HepG2 (cell line): ENCODE measurements around the gene BICRA. TPM values are rescaled to one million over a fixed set of nuclear protein-coding genes. Genes with fewer than 3 reads are reported as not detected.

Source experiments
- ATF7-NPFF ChIP-seq: sonication (generic); formaldehyde crosslinking; IDR thresholded peaks from 2 replicates; pipeline ENCODE4 v1.8.1; 2023; ENCODE audit warnings: mild to moderate bottlenecking, low read depth, missing genetic modification reagents, moderate library complexity
- CHD4 ChIP-seq: fragments of 200-600 bp; sonication (generic); IDR thresholded peaks from 2 replicates; pipeline ENCODE4 v1.7.0; 2017; ENCODE audit warnings: mild to moderate bottlenecking, low read length, borderline replicate concordance
- FOXM1 ChIP-seq: sonication (generic); formaldehyde crosslinking; IDR thresholded peaks from 2 replicates; pipeline ENCODE4 v1.5.0; 2020; ENCODE audit warnings: missing genetic modification reagents
- HNRNPH1 ChIP-seq: fragments of 200-400 bp; formaldehyde crosslinking; optimal IDR thresholded peaks from 2 replicates; pipeline ENCODE3; 2017; ENCODE audit warnings: mild to moderate bottlenecking, low read depth, low read length
- HNRNPK ChIP-seq: fragments of 200-400 bp; formaldehyde crosslinking; IDR thresholded peaks from 2 replicates; pipeline ENCODE4 v1.6.1; 2018; ENCODE audit warnings: low read length, low read depth, moderate library complexity, mild to moderate bottlenecking; ENCODE audit not compliant: poor library complexity, severe bottlenecking
- JARID2 ChIP-seq: sonication (generic); formaldehyde crosslinking; IDR thresholded peaks from 2 replicates; pipeline ENCODE4 v1.8.1; 2023; ENCODE audit warnings: missing genetic modification reagents, inconsistent platforms; ENCODE audit not compliant: insufficient replicate concordance
- NR2C2 ChIP-seq: sonication (generic); formaldehyde crosslinking; IDR thresholded peaks from 2 replicates; pipeline ENCODE4 v1.4.0; 2020; ENCODE audit warnings: missing genetic modification reagents, mild to moderate bottlenecking, moderate library complexity, borderline replicate concordance
- NR2F2 ChIP-seq: IDR thresholded peaks from 2 replicates; pipeline ENCODE4 v1.6.1; 2012; ENCODE audit warnings: low read depth, inconsistent platforms, borderline replicate concordance
- PHF20 ChIP-seq: sonication (generic); formaldehyde crosslinking; IDR thresholded peaks from 2 replicates; pipeline ENCODE4 v1.5.0; 2020; ENCODE audit warnings: mild to moderate bottlenecking, missing genetic modification reagents
- RNF2 ChIP-seq: fragments of 450-650 bp; conservative IDR thresholded peaks from 2 replicates; pipeline ENCODE4 v1.6.1; 2016; ENCODE audit warnings: low read depth
- SIX4 ChIP-seq: sonication (generic); formaldehyde crosslinking; IDR thresholded peaks from 2 replicates; pipeline ENCODE4 v1.4.0; 2020; ENCODE audit warnings: missing genetic modification reagents
- SRY ChIP-seq: sonication (generic); formaldehyde crosslinking; IDR thresholded peaks from 2 replicates; pipeline ENCODE4 v1.8.0; 2022; ENCODE audit warnings: mild to moderate bottlenecking, missing genetic modification reagents
- ZNF510 ChIP-seq: sonication (generic); formaldehyde crosslinking; IDR thresholded peaks from 2 replicates; pipeline ENCODE4 v1.4.0; 2020; ENCODE audit warnings: low read depth, mild to moderate bottlenecking, missing genetic modification reagents
- ZNF614 ChIP-seq: IDR thresholded peaks from 2 replicates; pipeline ENCODE4 v1.6.1; 2018; ENCODE audit warnings: missing biosample characterization, missing genetic modification reagents, inconsistent platforms, borderline replicate concordance
- ZNF850 ChIP-seq: sonication (generic); formaldehyde crosslinking; conservative IDR thresholded peaks from 2 replicates; pipeline ENCODE4 v1.9.0; 2021; ENCODE audit warnings: mild to moderate bottlenecking, missing genetic modification reagents
- polyA plus RNA-seq, 8 experiments: library from polyadenylated mRNA; depleted of rRNA in 3 of 8; stranded (reverse) in 7 of 8; unstranded in 1 of 8; fragments of >200 nt; fragmentation: Illumina TruSeq in 4 of 8; extraction: Trizol in 4 of 8; gene quantifications; 2 replicates each; pipeline versions ENCODE4 v1.2.1 to v1.2.3, GENCODE V29; 2011 to 2016; ENCODE audit warnings: low read depth in 4 of 8, missing spikeins in 1 of 8, mixed read lengths in 1 of 8; ENCODE audit not compliant: insufficient read depth in 1 of 8
- total RNA-seq, 5 experiments: library from RNA; depleted of rRNA; stranded (reverse); fragments of >200 nt; fragmentation: Illumina TruSeq; extraction: Trizol; gene quantifications; 2 replicates each; pipeline ENCODE4 v1.2.3, GENCODE V29; 2016; ENCODE audit warnings: low read depth in 1 of 5
- TF ChIP-seq, protein P1 (sequence below): sonication (generic); formaldehyde crosslinking; IDR thresholded peaks from 2 replicates; pipeline ENCODE4 v1.9.0; 2021; ENCODE audit warnings: missing genetic modification reagents, borderline replicate concordance
- TF ChIP-seq, protein P2 (sequence below): sonication (generic); formaldehyde crosslinking; IDR thresholded peaks from 2 replicates; pipeline ENCODE4 v1.5.0; 2020; ENCODE audit warnings: mild to moderate bottlenecking, missing genetic modification reagents
- TF ChIP-seq, protein P3 (sequence below): sonication (generic); formaldehyde crosslinking; conservative IDR thresholded peaks from 2 replicates; pipeline ENCODE4 v1.8.0; 2022; ENCODE audit warnings: mild to moderate bottlenecking, moderate library complexity, missing genetic modification reagents
- TF ChIP-seq, protein P4 (sequence below): sonication (generic); formaldehyde crosslinking; IDR thresholded peaks from 2 replicates; pipeline ENCODE4 v1.4.0; 2020; ENCODE audit warnings: low read depth, mild to moderate bottlenecking, missing genetic modification reagents
- TF ChIP-seq, protein P5 (sequence below): sonication (generic); formaldehyde crosslinking; conservative IDR thresholded peaks from 2 replicates; pipeline ENCODE4 v1.4.0; 2020; ENCODE audit warnings: missing genetic modification reagents
- TF ChIP-seq, protein P6 (sequence below): sonication (generic); formaldehyde crosslinking; IDR thresholded peaks from 2 replicates; pipeline ENCODE4 v1.4.0; 2020; ENCODE audit warnings: missing genetic modification reagents

BICRA gene
- total and polyA plus RNA-seq, 2 of the 13 experiments (the other 11 are each of a cell fraction or from before 2014, with no cell fraction given): 0.55 to 0.71 TPM

DNA sequence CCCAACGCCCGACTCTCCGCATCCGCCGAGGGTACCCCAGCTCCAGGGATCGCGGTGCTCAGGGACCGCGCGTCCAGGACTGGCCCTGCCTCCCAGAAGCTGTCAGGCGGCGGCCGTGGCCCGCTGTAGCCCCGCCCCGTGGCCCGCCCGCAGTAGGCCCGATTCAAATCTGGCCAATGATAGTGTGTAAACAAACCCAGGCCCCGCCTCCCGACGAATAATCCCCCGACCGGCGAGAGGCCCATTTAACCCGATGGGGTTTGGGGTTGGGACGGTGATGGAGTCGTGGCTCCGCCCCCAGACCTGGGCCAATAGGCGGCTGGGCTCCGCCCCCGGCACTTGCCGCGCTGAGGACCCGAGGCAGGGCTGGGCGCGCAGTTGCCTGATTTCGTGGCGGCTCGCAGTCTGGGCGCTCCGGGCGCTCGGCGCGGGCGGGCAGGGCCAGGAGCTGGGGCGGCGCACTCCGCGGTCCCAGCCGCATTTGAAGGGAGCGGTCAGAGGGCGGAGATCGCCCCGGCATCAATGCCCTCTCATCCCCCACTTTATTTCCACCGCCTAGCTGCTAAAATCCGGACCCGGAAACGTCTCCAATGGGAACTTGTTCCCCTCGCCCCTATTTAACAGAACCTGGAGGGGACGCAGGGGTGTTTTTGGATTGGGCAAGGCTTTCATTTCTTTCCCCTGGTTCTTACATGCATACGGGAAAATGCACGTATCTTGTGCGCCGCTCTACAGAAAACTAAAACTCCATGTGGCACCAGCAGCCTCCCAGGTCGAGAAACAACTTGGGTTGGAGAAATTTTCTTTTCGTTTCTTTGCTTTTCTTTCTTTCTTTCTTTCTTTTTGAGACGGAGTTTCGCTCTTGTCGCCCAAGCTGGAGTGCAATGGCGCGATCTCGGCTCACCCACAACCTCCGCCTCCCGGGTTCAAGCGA lies 8.4 kb upstream of the BICRA start (continued):
- TF ChIP-seq, protein P1, sequence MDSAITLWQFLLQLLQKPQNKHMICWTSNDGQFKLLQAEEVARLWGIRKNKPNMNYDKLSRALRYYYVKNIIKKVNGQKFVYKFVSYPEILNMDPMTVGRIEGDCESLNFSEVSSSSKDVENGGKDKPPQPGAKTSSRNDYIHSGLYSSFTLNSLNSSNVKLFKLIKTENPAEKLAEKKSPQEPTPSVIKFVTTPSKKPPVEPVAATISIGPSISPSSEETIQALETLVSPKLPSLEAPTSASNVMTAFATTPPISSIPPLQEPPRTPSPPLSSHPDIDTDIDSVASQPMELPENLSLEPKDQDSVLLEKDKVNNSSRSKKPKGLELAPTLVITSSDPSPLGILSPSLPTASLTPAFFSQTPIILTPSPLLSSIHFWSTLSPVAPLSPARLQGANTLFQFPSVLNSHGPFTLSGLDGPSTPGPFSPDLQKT (CRISPR knock-in tag): no peak
- TF ChIP-seq, protein P2, sequence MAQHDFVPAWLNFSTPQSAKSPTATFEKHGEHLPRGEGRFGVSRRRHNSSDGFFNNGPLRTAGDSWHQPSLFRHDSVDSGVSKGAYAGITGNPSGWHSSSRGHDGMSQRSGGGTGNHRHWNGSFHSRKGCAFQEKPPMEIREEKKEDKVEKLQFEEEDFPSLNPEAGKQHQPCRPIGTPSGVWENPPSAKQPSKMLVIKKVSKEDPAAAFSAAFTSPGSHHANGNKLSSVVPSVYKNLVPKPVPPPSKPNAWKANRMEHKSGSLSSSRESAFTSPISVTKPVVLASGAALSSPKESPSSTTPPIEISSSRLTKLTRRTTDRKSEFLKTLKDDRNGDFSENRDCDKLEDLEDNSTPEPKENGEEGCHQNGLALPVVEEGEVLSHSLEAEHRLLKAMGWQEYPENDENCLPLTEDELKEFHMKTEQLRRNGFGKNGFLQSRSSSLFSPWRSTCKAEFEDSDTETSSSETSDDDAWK (CRISPR knock-in tag): no peak
- TF ChIP-seq ZNF510 (CRISPR knock-in tag): no peak
- TF ChIP-seq ZNF614 (CRISPR knock-in tag): no peak
- 0 out of 2 replicates have a peak, but pooled peaks have one; percentile 44 for TF ChIP-seq RNF2
- TF ChIP-seq HNRNPH1: no peak
- TF ChIP-seq, protein P3, sequence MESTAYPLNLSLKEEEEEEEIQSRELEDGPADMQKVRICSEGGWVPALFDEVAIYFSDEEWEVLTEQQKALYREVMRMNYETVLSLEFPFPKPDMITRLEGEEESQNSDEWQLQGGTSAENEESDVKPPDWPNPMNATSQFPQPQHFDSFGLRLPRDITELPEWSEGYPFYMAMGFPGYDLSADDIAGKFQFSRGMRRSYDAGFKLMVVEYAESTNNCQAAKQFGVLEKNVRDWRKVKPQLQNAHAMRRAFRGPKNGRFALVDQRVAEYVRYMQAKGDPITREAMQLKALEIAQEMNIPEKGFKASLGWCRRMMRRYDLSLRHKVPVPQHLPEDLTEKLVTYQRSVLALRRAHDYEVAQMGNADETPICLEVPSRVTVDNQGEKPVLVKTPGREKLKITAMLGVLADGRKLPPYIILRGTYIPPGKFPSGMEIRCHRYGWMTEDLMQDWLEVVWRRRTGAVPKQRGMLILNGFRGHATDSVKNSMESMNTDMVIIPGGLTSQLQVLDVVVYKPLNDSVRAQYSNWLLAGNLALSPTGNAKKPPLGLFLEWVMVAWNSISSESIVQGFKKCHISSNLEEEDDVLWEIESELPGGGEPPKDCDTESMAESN (CRISPR knock-in tag): peak; percentile 76
- TF ChIP-seq SIX4 (CRISPR knock-in tag): no peak
- TF ChIP-seq, protein P4, sequence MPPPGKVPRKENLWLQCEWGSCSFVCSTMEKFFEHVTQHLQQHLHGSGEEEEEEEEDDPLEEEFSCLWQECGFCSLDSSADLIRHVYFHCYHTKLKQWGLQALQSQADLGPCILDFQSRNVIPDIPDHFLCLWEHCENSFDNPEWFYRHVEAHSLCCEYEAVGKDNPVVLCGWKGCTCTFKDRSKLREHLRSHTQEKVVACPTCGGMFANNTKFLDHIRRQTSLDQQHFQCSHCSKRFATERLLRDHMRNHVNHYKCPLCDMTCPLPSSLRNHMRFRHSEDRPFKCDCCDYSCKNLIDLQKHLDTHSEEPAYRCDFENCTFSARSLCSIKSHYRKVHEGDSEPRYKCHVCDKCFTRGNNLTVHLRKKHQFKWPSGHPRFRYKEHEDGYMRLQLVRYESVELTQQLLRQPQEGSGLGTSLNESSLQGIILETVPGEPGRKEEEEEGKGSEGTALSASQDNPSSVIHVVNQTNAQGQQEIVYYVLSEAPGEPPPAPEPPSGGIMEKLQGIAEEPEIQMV (CRISPR knock-in tag): peak; percentile 98
- TF ChIP-seq SRY (CRISPR knock-in tag): 0 out of 2 replicates have a peak, but pooled peaks have one; percentile 28
- TF ChIP-seq CHD4: peak; percentile 9; the same call in 1 of the 2 replicates
- TF ChIP-seq, protein P5, sequence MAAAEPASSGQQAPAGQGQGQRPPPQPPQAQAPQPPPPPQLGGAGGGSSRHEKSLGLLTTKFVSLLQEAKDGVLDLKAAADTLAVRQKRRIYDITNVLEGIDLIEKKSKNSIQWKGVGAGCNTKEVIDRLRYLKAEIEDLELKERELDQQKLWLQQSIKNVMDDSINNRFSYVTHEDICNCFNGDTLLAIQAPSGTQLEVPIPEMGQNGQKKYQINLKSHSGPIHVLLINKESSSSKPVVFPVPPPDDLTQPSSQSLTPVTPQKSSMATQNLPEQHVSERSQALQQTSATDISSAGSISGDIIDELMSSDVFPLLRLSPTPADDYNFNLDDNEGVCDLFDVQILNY: peak; percentile 86
- TF ChIP-seq FOXM1 (CRISPR knock-in tag): peak; percentile 31; the same call in 1 of the 2 replicates
- TF ChIP-seq, protein P6, sequence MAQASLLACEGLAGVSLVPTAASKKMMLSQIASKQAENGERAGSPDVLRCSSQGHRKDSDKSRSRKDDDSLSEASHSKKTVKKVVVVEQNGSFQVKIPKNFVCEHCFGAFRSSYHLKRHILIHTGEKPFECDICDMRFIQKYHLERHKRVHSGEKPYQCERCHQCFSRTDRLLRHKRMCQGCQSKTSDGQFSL (CRISPR knock-in tag): no peak
- peak; percentile 71; the same call in 1 of the 2 replicates for TF ChIP-seq ATF7-NPFF (CRISPR knock-in tag)
- peak; percentile 57 for TF ChIP-seq JARID2 (CRISPR knock-in tag)
- no peak for TF ChIP-seq ZNF850
- TF ChIP-seq HNRNPK: peak; percentile 65
- peak; percentile 60; the same call in 1 of the 2 replicates for TF ChIP-seq PHF20 (CRISPR knock-in tag)
- 0 out of 2 replicates have a peak, but pooled peaks have one; percentile 53 for TF ChIP-seq NR2C2 (CRISPR knock-in tag)
- TF ChIP-seq NR2F2: no peak
